ENCODE data around the gene KDM5A.
"Not testable (repeated sequence)": the region's sequence is repeated elsewhere in the genome, so short reads cannot be mapped to it uniquely, and the experiment has no call there.

Gene KDM5A

DNA sequence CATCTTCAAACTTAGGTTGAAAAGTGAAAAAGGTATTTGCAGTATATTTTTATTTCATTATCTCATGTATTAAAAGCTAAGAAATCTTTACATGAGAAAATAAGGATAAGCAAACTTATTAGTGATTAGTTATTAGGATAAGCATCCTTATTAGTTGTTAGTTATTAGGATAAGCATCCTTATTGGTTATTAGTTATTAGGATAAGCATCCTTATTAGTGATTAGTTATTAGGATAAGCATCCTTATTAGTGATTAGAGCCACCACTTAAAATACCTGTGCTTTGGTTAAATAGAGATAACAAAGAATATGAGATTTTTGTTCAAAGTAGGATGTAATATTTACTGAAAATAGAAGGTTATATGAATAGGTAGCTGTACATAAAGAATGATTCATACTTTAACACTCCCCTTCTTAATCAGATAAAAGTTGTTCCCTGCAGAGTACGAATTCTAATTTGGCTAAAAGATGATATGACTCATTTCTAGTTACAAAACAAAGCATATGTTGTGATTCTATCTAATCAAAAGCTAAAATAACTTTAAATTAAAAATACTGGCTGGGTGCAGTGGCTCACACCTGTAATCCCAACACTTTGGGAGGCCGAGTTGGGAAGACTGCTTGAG is 56.4 kb downstream of the KDM5A start:
- H3K27ac ChIP-seq (ENCODE audit: low read depth, low read length): no peak overlapping the region
- H3K9ac ChIP-seq (ENCODE audit: low read depth, low read length): no peak overlapping the region
- H3K9me3 ChIP-seq (ENCODE audit: control insufficient read depth, insufficient read depth, low read length): no peaks in the 10 kb centered on the region
- H3K4me3 ChIP-seq (ENCODE audit: low read depth, low read length): no peak overlapping the region
- H3K4me1 ChIP-seq (ENCODE audit: control insufficient read depth, insufficient read depth, low read length): no peaks in the 10 kb centered on the region
- H3K36me3 ChIP-seq (ENCODE audit: control insufficient read depth, insufficient read depth, low read length): peaks cover 64% of the 10 kb centered on the region
- no peaks in the 10 kb centered on the region for H3K27me3 ChIP-seq (ENCODE audit: control insufficient read depth, insufficient read depth, low read length)

GRCh38 chr12:331287-331686 is 57.8 kb downstream of the KDM5A start:
- Histone ChIP-seq H3K9ac (ENCODE audit: low read depth, low read length) (no peak overlapping the region), H3K9me3 (ENCODE audit: control insufficient read depth, insufficient read depth, low read length) (no peaks in the 10 kb centered on the region), H3K27me3 (ENCODE audit: control insufficient read depth, insufficient read depth, low read length) (no peaks in the 10 kb centered on the region), H3K27ac (ENCODE audit: low read depth, low read length) (no peak overlapping the region), H3K4me3 (ENCODE audit: low read depth, low read length) (no peak overlapping the region), H3K36me3 (ENCODE audit: control insufficient read depth, insufficient read depth, low read length) (peaks cover 64% of the 10 kb centered on the region), H3K4me1 (ENCODE audit: control insufficient read depth, insufficient read depth, low read length) (no peaks in the 10 kb centered on the region)

GRCh38 chr12:325906-326305 is 63.2 kb downstream of the KDM5A start:
- peaks cover 71% of the 10 kb centered on the region for H3K36me3 ChIP-seq (ENCODE audit: control insufficient read depth, insufficient read depth, low read length)

DNA sequence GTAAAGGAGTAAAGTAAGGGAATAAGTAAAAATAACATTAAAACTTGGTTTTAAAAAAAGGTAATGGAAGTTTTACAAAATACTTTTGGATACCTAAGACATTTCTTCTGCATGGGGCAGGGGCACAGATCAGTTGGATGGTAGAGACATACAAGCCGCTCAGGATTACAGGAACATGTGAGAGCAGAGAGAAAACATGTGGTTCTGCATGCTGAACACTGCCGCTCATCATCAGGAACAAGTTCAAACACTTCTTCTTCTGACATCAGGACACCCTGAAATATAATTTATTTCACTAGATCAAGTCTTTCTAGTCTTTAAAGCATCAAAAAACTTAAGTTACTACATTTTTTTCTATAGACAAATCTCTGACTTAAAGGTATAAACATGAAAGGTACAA is 65.6 kb downstream of the KDM5A start:
- Histone ChIP-seq H3K27ac (ENCODE audit: low read depth, low read length) (no peak overlapping the region), H3K9me3 (ENCODE audit: control insufficient read depth, insufficient read depth, low read length) (no peaks in the 10 kb centered on the region), H3K4me3 (ENCODE audit: low read depth, low read length) (no peak overlapping the region), H3K4me1 (ENCODE audit: control insufficient read depth, insufficient read depth, low read length) (no peaks in the 10 kb centered on the region), H3K27me3 (ENCODE audit: control insufficient read depth, insufficient read depth, low read length) (no peaks in the 10 kb centered on the region), H3K9ac (ENCODE audit: low read depth, low read length) (no peak overlapping the region), H3K36me3 (ENCODE audit: control insufficient read depth, insufficient read depth, low read length) (peaks cover 87% of the 10 kb centered on the region)

More at GRCh38 chr12:325906-326305, 63.2 kb downstream of the KDM5A start:
- no peaks in the 10 kb centered on the region for H3K9me3 ChIP-seq (ENCODE audit: control insufficient read depth, insufficient read depth, low read length)
- no peaks in the 10 kb centered on the region for H3K4me1 ChIP-seq (ENCODE audit: control insufficient read depth, insufficient read depth, low read length)
- H3K9ac ChIP-seq (ENCODE audit: low read depth, low read length): no peak overlapping the region
- H3K4me3 ChIP-seq (ENCODE audit: low read depth, low read length): no peak overlapping the region
- no peaks in the 10 kb centered on the region for H3K27me3 ChIP-seq (ENCODE audit: control insufficient read depth, insufficient read depth, low read length)
- H3K27ac ChIP-seq (ENCODE audit: low read depth, low read length): no peak overlapping the region

DNA sequence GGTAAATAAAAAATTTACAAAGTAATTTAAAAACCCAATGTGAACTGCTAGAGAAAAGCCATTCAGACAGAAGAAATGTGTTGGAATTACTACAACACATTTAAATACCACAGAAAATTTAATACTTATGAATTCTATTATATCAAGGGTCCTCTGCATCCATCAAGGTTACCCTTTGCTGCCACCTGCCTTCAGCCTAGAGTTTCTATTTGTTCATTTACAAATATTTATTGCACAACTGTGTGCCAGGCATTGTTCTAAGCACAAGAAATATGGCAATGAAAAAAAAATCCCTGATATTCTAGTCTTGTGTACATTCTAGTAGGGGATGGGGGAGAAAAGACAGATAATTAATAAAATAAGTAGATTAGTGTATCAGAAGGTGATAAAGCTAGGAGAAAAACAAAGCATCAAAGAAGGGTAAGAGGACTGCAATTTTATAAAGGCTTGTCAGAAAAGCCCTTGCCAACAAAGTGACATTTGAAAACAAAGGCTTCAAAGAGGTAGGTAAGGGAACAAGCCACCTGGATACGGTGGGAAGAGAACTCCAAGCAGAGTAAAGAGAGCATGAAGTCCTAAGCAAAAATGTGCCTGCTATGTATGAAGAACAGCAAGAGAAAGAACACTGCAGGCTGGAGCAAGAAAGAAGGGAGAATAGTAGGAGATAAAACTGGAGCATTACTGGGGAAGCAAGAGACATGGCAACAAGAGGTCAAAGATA is 67.4 kb downstream of the KDM5A start:
- Histone ChIP-seq H3K27me3 (ENCODE audit: control insufficient read depth, insufficient read depth, low read length) (no peaks in the 10 kb centered on the region), H3K36me3 (ENCODE audit: control insufficient read depth, insufficient read depth, low read length) (peaks cover 92% of the 10 kb centered on the region)

GRCh38 chr12:318759-319515 is 70.2 kb downstream of the KDM5A start:
- no peak overlapping the region for H3K9ac ChIP-seq (ENCODE audit: low read depth, low read length)
- H3K9me3 ChIP-seq (ENCODE audit: control insufficient read depth, insufficient read depth, low read length): no peaks in the 10 kb centered on the region
- no peak overlapping the region for H3K27ac ChIP-seq (ENCODE audit: low read depth, low read length)
- H3K27me3 ChIP-seq (ENCODE audit: control insufficient read depth, insufficient read depth, low read length): no peaks in the 10 kb centered on the region
- H3K4me3 ChIP-seq (ENCODE audit: low read depth, low read length): no peak overlapping the region
- H3K4me1 ChIP-seq (ENCODE audit: control insufficient read depth, insufficient read depth, low read length): no peaks in the 10 kb centered on the region
- H3K36me3 ChIP-seq (ENCODE audit: control insufficient read depth, insufficient read depth, low read length): peaks cover 79% of the 10 kb centered on the region

More for the DNA sequence above, 67.4 kb downstream of the KDM5A start:
- Histone ChIP-seq H3K4me3 (ENCODE audit: low read depth, low read length) (no peak overlapping the region), H3K9me3 (ENCODE audit: control insufficient read depth, insufficient read depth, low read length) (no peaks in the 10 kb centered on the region), H3K27ac (ENCODE audit: low read depth, low read length) (no peak overlapping the region), H3K9ac (ENCODE audit: low read depth, low read length) (no peak overlapping the region), H3K4me1 (ENCODE audit: control insufficient read depth, insufficient read depth, low read length) (no peaks in the 10 kb centered on the region)

DNA sequence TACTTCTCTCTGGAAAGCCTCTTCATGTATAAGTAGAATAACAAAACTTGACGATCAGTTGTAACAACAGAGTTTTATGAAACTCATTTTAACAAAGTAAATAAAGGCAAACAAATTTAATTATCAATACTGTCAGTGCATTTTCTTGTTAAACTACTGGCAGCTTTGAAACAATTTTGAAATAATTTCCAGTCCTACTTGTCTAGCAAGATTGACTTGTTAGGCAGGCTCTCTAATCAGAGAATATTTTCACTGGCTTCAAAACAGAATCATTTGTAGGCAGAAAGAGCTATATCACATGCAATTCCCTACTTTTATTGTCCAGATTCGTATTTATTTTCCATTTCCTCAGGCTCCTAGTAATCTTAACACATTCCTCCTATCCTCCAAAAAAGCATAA is 80.6 kb downstream of the KDM5A start:
- Histone ChIP-seq H3K4me1 (ENCODE audit: control insufficient read depth, insufficient read depth, low read length) (no peaks in the 10 kb centered on the region), H3K4me3 (ENCODE audit: low read depth, low read length) (no peak overlapping the region), H3K36me3 (ENCODE audit: control insufficient read depth, insufficient read depth, low read length) (peaks cover 99% of the 10 kb centered on the region), H3K9ac (ENCODE audit: low read depth, low read length) (no peak overlapping the region), H3K9me3 (ENCODE audit: control insufficient read depth, insufficient read depth, low read length) (no peaks in the 10 kb centered on the region), H3K27ac (ENCODE audit: low read depth, low read length) (no peak overlapping the region), H3K27me3 (ENCODE audit: control insufficient read depth, insufficient read depth, low read length) (no peaks in the 10 kb centered on the region)

- Histone ChIP-seq H3K9me3 (ENCODE audit: control insufficient read depth, insufficient read depth, low read length) (no peaks in the 10 kb centered on the region), H3K27ac (ENCODE audit: low read depth, low read length) (no peak overlapping the region), H3K4me1 (ENCODE audit: control insufficient read depth, insufficient read depth, low read length) (no peaks in the 10 kb centered on the region), H3K4me3 (ENCODE audit: low read depth, low read length) (no peak overlapping the region), H3K9ac (ENCODE audit: low read depth, low read length) (no peak overlapping the region), H3K27me3 (ENCODE audit: control insufficient read depth, insufficient read depth, low read length) (no peaks in the 10 kb centered on the region), H3K36me3 (ENCODE audit: control insufficient read depth, insufficient read depth, low read length) (peaks cover 91% of the 10 kb centered on the region)
Measured at GRCh38 chr12:307406-307805, 81.7 kb downstream of the KDM5A start.

DNA sequence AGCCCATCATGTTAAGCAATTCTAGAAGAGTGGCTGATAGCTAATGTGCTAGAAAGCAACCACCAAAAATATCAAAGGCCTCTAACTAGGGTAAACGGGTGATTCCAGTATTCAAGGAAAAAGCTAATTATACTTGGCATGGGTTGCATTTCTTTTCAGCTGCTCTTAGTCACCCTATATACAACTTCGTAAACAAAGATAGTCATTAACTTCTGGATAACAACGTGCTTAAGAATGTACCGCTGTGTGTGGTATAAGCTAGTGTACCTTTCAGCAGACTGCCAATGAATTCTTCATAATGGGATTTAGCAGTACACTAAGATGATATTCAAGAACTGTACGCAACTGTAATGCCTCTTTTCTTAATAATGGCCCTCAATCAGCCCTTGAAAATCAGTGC is 84.3 kb downstream of the KDM5A start:
- Histone ChIP-seq H3K4me1 (ENCODE audit: control insufficient read depth, insufficient read depth, low read length) (no peaks in the 10 kb centered on the region), H3K9ac (ENCODE audit: low read depth, low read length) (no peak overlapping the region), H3K27ac (ENCODE audit: low read depth, low read length) (no peak overlapping the region), H3K36me3 (ENCODE audit: control insufficient read depth, insufficient read depth, low read length) (peaks cover 65% of the 10 kb centered on the region), H3K4me3 (ENCODE audit: low read depth, low read length) (no peak overlapping the region), H3K9me3 (ENCODE audit: control insufficient read depth, insufficient read depth, low read length) (no peaks in the 10 kb centered on the region), H3K27me3 (ENCODE audit: control insufficient read depth, insufficient read depth, low read length) (no peaks in the 10 kb centered on the region)

DNA sequence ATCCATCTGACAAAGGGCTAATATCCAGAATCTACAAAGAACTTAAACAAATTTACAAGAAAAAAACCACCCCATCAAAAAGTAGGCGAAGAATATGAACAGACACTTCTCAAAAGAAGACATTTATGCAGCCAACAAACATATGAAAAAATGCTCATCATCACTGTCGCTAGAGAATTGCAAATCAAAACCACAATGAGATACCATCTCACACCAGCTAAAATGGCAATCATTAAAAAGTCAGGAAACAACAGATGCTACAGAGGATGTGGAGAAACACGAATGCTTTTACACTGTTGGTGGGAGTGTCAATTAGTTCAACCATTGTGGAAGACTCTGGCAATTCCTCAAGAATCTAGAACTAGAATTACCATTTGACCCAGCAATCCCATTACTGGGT is 86.4 kb downstream of the KDM5A start:
- not testable (repeated sequence) for H3K27ac ChIP-seq (ENCODE audit: low read depth, low read length); H3K4me3 ChIP-seq (ENCODE audit: low read depth, low read length); H3K4me1 ChIP-seq (ENCODE audit: control insufficient read depth, insufficient read depth, low read length); H3K9me3 ChIP-seq (ENCODE audit: control insufficient read depth, insufficient read depth, low read length); H3K9ac ChIP-seq (ENCODE audit: low read depth, low read length); H3K27me3 ChIP-seq (ENCODE audit: control insufficient read depth, insufficient read depth, low read length)
- peaks cover 45% of the 10 kb centered on the region for H3K36me3 ChIP-seq (ENCODE audit: control insufficient read depth, insufficient read depth, low read length)

DNA sequence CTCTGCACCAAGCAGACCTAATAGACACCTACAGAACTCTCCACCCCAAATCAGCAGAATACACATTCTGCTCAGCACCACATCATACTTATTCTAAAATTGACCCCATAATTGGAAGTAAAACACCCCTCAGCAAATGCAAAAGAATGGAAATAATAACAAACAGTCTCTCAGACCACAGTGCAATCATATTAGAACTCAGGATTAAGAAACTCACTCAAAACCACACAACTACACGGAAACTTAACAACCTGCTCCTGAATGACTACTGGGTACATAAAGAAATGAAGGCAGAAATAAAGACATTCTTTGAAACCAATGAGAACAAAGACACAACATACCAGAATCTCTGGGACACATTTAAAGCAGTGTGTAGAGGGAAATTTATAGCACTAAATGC is 89.0 kb downstream of the KDM5A start:
- H3K4me3 ChIP-seq (ENCODE audit: low read depth, low read length); H3K4me1 ChIP-seq (ENCODE audit: control insufficient read depth, insufficient read depth, low read length); H3K9ac ChIP-seq (ENCODE audit: low read depth, low read length); H3K9me3 ChIP-seq (ENCODE audit: control insufficient read depth, insufficient read depth, low read length); H3K27me3 ChIP-seq (ENCODE audit: control insufficient read depth, insufficient read depth, low read length); H3K27ac ChIP-seq (ENCODE audit: low read depth, low read length): not testable (repeated sequence)
- H3K36me3 ChIP-seq (ENCODE audit: control insufficient read depth, insufficient read depth, low read length): peaks cover 41% of the 10 kb centered on the region
